ENCODE measurements around the gene C5. TPM values are rescaled to one million over a fixed set of nuclear protein-coding genes. Genes with fewer than 3 reads are reported as not detected.
"Not testable (repeated sequence)": the region's sequence is repeated elsewhere in the genome, so short reads cannot be mapped to it uniquely, and the experiment has no call there.

C5 gene
- total RNA-seq, 1 experiment from 2014 or later, result 0.33 TPM

DNA sequence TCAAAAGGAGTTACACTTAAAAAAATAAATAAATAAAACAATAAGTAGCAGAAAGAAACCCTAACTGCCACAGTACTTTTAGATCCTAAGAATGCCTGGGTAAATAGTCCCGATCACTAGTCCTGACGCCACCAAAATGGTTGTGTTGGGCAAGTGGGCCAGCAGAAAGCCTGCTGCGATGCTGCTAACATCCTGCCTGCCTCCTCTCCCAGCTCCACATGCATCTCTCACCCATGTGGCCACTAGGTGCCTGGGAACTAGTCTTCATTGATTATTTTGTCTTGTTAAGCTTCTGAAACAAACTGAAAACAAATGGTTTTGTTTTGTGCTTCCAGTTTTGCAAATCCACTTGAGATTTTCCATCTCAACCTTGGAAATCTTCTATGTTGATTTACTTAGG, 69.1 kb downstream of the C5 start:
- DNase-seq (ENCODE audit: low spot score), result no peak

DNA sequence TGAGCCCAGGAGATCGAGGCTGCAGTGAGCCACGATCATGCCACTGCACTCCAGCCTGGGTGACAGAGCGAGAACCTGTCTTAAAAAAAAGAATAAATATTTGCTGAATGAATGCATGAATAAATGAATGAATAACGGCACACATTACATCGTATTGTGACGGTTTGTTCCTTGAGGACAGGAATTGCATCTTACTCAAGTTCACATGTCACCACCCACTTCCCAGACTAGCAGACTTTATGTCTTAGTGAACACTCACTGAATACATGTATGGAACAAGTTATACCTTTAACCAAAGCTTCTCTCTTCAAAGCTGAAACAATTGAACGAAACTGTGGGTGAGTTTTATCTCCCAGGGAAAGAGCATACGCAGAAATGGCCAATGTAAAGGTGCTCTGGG, 70.3 kb downstream of the C5 start:
- no peak for DNase-seq (ENCODE audit: low spot score)

DNA sequence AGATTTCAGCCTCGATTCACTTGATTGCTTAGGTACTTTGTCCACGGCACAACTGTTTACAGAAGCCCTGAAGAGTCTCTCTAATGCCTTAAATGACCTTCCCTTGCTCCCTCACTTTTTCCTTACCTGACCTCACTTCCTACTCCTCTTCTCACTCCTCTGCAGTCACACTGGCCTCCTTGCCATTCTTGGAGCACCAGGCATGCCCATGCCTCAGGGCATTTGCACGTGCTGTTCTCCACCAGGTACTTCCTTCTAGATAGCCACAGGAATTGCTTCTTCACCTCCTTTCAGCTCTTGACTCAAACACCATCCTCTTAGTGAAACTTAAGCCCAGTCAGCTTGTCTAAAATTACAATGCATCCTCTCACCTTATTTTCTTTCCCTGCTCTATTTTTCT, 71.1 kb downstream of the C5 start:
- no peak for DNase-seq (ENCODE audit: low spot score)

DNA sequence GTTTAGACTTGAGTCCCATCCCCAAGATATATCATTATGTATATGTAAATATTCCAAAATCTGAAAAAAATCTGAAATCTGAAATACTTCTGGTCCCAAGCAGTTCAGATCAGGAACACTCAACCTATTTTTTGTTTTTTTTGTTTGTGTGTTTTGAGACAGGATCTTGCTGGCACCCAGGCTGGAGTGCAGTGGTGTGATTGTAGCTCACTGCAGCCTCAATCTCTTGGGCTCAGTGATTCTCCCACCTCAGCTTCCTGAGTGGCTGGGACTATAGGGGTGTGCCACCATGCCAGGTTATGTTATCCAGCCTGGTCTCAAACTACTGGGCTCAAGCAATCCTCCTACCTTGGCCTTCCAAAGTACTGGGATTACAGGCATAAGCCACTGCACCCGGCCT, 72.8 kb downstream of the C5 start:
- no peak for DNase-seq (ENCODE audit: low spot score)

DNA sequence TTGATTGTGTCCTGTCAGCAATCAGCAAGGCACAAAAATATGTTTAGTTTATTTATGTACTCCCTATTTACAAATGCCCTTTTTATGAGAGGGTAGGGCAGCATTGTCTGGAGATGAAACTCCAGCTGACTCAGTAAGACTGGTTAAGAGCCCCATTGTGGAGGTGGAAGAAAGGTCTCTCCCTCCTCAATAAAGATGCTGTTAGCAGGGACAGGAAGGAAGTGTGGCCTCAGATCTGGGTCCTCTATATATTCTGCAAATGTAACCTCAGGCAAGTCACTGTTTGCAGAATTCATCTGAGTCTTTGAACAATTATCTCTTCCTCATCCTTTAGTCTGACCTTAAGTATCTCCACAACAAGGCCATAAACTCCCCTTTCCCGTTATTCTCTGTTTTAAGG, 75.2 kb downstream of the C5 start:
- no peak for DNase-seq (ENCODE audit: low spot score)

DNA sequence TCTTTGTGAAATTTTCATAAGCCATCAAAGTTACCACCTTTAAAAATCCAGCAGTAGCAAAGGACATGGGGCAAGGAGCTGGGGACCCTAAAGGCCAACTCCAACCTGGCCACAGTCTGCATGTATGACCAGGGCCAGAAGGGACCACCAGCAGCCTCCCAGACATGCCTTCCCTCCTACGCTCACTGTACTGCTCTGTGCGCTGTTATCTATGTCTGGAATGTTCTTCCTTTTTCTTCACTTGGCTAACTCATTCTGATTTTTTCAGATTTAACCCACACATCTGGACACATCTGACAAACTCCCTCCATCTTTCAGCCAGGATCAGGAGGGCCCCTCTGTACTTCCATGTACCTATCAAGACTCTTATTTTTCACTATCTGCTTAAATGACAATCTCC, 75.9 kb downstream of the C5 start:
- DNase-seq (ENCODE audit: low spot score), result no peak

DNA sequence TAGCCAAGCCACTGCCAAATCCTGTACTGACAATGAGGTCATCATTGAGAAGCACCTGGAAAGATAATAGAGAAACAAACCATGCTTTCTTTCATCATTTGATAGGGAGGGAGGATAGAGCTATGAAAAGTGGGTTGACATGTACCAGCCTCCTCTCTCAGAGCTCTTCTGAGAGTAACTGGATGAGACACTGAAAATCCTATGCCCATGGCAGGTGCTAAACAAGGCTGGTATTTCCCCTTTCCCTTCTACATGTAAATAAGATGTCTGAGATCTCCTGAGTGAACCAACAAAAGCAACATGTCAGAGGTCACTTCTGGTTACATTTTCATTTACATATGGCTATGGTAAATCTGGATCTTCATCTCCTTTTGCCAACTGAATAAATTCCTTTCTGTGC, 78.1 kb downstream of the C5 start:
- DNase-seq (ENCODE audit: low spot score), result no peak

DNA sequence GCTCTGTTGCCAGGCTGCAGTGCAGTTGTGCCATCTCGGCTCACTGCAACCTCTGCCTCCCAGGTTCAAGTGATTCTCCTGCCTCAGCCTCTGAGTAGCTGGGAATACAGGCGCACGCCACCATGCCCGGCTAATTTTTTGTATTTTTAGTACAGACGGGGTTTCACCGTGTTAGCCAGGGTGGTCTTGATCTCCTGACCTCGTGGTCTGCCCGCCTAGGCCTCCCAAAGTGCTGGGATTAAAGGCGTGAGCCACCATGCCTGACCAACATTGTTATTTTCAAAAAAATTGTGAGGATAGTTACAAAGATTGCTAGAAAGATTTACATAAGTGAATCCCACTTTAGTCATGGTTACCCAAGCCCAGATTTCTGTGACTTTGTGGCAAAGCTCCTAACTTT, 78.6 kb downstream of the C5 start:
- DNase-seq (ENCODE audit: low spot score), result not testable (repeated sequence)

DNA sequence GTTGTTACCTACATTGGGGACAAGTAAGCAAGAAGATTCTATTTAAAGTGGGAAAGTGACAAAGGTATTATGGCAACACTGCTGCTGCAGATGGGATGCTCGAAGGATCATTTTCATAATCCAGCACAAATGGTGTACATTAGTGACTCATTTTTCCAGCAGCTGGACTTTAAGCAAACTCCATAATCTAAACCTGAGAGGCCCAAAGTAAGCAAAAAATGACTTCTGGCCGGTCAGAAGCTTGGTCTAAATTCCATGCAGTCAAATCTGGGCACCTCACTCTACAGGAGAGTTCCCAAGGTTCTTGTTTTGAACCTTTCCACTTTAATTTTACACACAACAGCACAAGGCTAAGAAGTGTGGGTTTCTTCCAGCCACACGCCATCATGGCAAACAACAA, 79.8 kb downstream of the C5 start:
- no peak for DNase-seq (ENCODE audit: low spot score)

DNA sequence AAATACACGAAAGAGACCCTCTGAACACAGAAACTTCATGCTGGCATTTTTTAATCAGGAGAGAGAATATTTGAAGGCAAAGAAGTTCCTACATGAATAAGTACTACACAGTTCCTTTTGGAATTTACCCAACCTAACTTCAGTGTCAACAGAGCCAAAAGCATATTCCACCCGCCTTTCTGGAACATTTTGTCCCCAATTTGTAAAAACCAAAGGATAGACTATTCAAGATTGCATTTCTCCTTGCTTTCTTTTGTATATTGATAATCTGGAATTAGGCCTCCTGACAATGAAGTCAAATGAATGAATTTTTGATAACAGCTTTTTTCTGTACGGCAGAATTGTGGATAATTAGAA, 84.1 kb downstream of the C5 start:
- no peak for DNase-seq (ENCODE audit: low spot score)

DNA sequence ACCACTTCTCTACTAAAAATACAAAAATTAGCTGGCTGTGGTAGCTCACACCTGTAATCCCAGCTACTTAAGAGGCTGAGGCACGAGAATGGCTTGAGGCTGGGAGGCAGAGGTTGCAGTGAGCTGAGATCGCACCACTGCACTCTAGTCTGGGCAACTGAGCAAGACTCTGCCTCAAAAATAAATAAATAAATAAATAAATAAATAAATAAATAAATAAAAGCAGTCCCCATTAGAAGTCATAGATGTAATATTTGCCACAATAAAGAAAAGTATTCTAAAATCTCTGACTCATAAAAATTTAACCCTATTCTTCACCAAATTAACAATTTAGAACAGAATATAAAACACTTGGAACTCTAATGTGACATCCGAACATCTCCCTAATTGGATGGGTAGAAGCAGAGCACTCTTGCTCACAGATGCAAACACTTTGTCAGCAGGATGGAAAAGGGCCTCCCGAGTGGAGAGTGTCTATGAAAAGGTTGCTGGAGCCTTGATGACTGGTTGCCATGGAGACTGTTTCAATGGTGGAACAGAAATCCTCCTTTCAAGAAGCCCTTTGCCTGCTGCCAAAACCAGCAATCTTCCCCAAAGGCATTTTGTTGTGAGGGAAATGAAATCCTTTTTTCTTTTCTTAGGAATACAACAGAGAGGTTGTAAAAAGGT, 84.6 kb downstream of the C5 start:
- no peak for DNase-seq (ENCODE audit: low spot score)

DNA sequence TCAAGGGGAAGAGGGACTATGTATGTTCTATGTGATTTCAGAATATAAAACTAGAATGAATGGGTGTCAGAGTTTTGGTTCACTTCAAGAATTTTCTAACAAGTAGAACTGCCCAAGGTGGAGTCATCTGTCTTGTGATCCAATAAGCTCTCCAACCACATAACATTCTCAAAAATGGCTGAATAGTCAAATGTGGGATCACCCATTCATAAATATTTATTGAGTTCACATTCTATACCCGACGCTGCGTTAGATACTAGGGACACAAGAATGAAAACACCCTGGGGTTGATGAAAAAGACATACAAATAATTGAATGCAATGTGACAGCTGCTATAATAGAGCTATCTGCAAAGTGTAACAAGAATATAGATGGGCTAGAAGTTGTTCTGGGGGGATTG, 88.1 kb downstream of the C5 start:
- no peak for DNase-seq (ENCODE audit: low spot score)

DNA sequence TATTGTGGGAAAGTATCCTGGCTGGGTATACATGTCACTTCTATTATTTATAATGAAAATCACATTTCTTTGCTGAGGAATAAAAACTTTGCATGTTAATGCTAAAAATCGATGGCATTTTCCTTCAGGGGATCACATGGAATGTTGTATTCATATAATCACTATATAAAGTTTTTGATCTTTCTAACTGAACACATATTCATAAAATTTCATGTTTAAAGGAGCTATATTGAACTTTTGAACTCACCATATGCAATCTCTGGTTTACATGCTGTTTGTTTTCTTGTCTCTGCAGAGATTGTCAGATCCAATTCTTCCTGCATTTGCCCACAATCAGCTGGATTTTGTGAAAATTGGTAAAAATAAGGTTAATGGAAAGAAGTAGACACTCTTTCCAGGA, 90.1 kb downstream of the C5 start:
- DNase-seq (ENCODE audit: low spot score), result no peak

DNA sequence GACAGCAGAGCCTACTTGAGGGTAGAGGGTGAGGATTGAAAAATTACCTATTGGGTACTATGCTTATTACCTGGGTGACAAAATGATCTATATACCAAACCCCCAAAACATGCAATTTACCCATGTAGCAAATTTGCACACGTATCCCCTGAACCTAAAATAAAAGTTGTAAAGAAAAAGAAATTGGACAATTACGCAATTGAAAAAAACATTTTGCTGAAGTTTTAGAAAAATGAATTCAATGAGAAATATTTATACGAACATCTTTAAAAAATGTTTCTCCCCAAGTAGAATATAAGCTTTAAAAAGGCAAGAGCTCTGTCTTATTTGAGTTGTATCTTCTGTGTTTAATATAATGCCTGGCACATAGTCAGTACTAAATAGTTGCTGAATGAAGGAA, 93.2 kb downstream of the C5 start:
- DNase-seq (ENCODE audit: low spot score), result no peak

DNA sequence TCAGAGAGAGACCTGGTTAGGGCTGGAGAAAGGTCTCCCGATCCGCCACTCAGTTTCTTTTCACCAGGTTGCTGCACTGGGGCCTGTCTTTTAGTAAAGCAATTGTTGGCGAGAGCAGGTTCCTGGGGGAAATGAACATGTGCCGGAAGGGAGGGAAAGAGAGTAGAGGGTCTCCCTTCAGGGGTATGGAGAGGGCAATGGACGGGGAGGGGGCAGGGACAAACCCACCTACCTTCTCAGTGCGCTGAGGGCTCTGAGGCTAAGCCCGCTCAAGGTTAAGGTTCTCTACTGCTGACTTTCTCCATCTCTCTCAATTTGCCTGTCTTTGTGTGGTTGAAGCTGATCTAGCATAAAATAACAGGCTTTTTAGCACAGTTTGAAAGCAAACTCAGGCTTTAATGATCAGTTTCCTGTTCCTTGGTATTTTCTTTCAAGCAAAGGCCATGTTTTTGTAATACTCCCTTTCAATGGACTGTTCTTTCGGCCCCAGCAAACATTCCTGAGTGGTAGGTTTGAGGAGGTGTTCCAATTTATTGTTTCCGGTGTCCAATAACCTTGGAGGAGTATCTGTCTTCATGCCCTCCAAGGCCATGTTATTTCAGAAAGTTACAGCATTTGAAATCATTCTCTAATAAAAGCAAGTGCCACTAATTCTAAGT, 98.0 kb downstream of the C5 start:
- no peak for DNase-seq (ENCODE audit: low spot score)

DNA sequence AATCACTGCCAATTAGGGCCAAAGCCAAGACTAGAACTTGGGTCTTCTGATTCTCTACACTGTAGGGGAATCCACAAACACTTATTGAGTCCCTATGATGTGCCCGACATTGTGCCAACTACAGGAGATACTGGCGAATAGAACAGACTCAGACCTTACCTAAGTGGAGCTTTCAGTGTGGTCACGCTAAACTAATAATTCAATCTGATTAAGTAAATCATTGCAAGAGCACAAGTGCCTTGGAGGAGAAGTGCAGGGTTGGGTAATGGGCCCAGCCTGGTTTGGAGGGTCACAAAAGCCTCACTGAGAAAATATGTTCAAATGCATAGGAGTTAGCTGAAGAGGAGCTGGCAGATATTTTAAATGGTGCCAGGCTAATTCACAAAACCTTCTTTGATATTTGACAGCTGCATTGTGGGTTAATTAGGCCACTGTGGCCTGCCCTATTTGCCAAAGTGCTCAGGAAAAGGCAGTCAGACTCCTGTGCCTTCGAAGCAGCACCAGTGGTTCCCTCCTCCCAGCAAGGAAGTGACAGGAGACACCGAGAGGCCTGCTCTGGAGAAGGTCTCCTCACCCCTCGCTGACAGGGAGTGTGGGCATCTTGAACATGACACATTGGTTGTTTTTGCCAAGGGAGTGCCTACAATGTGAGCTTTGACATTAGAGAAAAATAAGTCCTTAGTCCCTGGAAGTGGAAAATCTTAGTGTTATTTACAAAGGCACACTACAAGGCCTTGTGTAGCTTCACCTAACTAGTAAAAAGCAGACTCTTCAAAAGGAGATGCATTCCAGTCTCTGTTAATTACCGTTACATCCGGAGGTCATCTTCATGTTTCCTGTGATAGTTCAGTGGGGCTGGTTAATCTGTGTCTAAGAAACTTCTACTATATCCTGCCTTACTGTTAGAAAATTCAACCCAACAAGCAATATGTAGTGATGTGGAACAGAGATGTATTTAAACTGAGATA, 99.4 kb downstream of the C5 start:
- DNase-seq (ENCODE audit: low spot score), result no peak

DNA sequence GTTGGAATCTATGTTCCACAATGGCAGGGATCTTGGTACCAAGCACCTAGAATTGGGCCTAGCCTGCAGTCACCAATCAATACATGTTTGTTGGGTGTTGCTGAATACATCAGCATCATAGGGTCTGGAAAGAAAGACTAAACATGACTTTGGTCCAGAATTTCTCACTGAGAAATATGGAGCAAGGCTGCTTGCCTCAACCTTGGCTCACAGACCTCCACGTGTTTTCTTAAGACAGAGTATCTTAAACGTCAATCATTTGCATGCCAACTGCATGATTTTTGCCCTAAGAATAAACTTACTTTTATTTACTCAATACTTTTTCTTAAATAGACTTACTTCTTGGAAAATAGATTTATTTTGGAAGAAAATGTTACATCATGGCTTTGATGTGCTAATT, 100.8 kb downstream of the C5 start:
- no peak for DNase-seq (ENCODE audit: low spot score)

DNA sequence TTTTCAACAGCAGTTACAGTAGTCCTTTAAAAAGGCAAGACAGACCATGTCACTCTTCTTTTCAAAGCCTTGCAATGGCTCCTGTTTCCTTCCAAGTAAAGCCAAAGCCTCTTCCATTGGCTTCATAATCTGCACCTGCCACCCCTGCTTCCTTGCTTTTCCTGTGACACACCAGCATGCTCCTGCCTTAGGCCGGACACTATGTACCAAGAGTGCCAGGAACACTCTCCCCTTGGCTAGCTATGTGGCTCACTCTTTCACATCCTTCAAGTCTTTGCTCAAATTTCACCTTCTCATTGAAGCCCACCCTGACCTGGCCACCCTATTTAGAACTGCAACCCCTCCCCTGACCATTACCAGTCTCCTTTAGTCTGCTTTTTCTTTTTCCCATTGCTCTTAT, 101.3 kb downstream of the C5 start:
- no peak for DNase-seq (ENCODE audit: low spot score)

DNA sequence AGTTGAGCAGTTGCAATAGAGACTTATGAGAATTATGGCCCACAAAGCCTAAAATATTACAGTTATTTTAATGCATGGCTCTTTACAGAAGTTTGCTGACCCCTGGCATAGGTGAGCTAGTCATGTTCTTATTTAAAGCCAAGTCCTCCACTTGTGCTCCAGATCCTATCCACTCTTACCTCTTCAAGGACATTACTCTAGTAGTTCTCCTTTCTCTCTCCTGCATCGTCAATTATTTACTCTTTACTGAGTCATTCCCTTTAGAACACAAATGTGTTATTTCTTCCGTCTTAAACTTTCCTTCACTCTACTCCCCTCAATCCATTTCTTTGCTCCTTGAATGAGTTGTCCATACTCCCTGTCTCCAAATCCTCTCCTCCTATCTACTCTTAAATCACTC, 102.9 kb downstream of the C5 start:
- DNase-seq (ENCODE audit: low spot score), result no peak

DNA sequence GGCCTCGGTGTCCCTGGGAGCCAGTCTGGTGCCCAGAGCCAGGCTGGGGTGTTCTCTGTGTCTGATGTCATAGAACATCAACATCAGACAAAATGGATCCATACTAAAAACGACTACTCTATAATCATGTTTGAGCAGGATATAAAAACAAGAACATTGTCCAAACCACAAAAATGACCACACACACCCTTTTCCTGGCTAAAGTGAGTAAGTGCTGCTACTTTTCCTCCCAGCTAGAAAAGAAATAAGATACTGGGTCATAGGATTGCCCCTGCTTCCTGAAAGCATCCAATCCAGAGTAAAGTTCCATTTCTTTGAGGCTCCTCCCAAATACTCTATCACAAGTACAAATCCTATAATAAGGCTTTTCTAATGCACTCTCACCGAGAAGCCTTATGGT, 103.8 kb downstream of the C5 start:
- no peak for DNase-seq (ENCODE audit: low spot score)

DNA sequence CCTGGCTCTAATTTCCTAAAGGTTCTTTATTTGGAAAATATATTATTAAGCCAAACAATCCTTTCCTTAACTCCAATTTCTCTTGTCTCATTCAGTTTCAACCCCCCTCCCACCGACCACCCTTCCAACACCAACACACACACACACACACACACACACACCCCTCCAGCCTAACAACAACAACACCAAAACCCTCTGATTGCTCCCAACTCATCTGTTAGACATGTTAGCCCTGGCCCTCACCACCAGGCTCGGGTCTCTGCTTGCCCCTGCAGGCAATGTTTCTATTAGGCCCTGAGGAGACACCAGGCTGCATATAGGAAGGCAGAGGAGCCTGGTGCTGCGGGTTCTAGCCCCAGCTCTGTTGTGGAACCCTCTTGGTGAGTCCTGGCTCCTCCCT, 105.1 kb downstream of the C5 start:
- DNase-seq (ENCODE audit: low spot score), result no peak

DNA sequence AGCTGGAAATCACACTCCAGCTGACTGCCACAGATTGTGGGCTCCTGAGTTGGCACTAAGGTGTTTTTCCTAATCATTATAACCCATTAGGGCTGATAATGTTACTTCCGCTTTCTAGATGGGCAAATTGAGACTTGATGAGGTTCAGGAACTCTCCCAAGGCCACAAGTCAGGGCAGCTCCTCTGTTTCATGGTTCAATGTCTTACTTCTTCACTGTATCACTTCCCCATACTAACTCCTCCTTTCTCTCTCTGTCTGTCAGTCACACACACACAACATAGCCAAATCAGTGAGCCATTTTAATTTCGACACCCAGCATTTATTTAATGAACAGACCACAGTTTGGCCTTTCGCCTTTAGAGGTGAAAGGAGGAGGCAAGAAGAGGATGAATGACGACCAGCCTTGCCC, 105.6 kb downstream of the C5 start:
- DNase-seq (ENCODE audit: low spot score), result no peak

Measured in HT-29 (cell line).